Neural cell (in vitro differentiated cells): ENCODE measurements around the gene CCL26.

Experiments used
- POLR2AphosphoS5 ChIP-seq: IDR thresholded peaks from 2 replicates; pipeline ENCODE4 v1.6.1; 2012
- RAD21 ChIP-seq: fragments of 450-650 bp; conservative IDR thresholded peaks from 2 replicates; pipeline ENCODE4 v1.6.1; 2014; ENCODE audit warnings: antibody characterized with exemption, mild to moderate bottlenecking, moderate library complexity
- TAF1 ChIP-seq: IDR thresholded peaks from 2 replicates; pipeline ENCODE4 v1.6.1; 2012; ENCODE audit warnings: low read depth
- TF ChIP-seq, protein P1 (sequence below): fragments of 450-650 bp; IDR thresholded peaks from 2 replicates; pipeline ENCODE4 v1.5.1; 2014; ENCODE audit warnings: antibody characterized with exemption, mild to moderate bottlenecking, moderate library complexity; ENCODE audit not compliant: poor library complexity, severe bottlenecking

DNA sequence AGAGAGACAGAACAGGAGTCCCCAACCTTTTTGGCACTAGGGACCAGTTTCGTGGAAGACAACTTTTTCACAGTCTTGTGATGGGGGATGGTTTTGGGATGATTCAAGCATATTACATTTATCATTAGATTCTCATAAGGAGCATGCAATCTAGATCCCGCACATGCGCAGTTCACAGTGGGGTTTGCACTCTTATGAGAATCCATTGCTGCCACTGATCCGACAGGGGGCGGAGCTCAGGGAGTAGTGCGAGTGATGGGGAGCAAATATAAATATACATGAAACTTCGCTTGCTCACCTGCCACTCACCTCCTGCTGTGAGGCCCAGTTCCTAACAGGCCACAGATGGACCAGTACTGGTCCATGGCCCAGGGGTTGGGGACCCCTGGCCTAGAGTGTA, 14.2 kb downstream of the CCL26 start:
- TF ChIP-seq POLR2AphosphoS5 = no peak
- TF ChIP-seq, protein P1, sequence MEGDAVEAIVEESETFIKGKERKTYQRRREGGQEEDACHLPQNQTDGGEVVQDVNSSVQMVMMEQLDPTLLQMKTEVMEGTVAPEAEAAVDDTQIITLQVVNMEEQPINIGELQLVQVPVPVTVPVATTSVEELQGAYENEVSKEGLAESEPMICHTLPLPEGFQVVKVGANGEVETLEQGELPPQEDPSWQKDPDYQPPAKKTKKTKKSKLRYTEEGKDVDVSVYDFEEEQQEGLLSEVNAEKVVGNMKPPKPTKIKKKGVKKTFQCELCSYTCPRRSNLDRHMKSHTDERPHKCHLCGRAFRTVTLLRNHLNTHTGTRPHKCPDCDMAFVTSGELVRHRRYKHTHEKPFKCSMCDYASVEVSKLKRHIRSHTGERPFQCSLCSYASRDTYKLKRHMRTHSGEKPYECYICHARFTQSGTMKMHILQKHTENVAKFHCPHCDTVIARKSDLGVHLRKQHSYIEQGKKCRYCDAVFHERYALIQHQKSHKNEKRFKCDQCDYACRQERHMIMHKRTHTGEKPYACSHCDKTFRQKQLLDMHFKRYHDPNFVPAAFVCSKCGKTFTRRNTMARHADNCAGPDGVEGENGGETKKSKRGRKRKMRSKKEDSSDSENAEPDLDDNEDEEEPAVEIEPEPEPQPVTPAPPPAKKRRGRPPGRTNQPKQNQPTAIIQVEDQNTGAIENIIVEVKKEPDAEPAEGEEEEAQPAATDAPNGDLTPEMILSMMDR = no peak
- no peak for TF ChIP-seq RAD21
- no peak for TF ChIP-seq TAF1
